ENCODE measurements around the gene PIEZO2.
"Not testable (repeated sequence)": the region's sequence is repeated elsewhere in the genome, so short reads cannot be mapped to it uniquely, and the experiment has no call there.

The PIEZO2 gene

DNA sequence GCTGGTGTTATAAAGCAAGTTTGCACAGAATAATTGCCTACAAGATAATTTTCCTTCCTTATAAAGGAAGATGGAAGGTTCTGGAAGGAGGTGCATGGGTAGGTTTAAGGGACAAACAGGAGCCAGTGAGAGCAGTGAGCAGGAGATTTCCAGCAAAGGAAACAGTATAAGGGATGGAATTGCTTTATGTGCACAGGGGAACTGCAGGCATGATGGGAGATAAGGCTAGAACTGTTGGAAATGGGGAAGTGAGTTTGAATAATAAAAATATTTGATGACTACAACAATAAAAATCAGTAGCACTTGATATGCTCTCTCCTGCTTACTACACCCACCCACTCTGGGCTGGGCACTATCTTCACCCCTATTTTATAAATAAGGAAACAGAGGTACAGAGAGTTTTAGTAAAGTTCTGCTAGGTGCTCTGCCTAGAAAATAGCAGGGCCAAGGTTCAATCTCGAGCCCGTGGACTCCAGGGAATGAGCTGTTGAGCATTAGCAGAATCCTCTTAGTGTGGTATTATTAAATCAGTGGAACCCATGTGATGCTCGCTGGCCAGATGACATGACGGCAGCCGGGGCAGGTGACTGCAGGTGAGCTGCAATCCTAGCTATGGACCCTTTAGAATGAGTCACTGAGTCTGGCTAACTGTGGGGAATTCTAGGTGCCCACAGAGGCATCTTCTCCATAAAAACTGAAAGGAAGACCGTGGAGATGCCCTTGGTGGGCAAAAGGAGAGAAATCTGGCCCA is 302.5 kb downstream of the PIEZO2 start:
- no peak overlapping the region for H3K4ac ChIP-seq (ENCODE audit: low read depth in 1 of 2, low read length in 2 of 2)
- no peak overlapping the region for H3K9ac ChIP-seq (ENCODE audit: low read length)
- no peak overlapping the region for H4K8ac ChIP-seq (ENCODE audit: low read length)
- H3K36me3 ChIP-seq (ENCODE audit: control insufficient read depth in 1 of 2, insufficient read depth in 2 of 2, low read depth in 1 of 2, low read length in 2 of 2): no peaks in the 10 kb centered on the region
- H2AK5ac ChIP-seq (ENCODE audit: low read length, severe bottlenecking): no peak overlapping the region
- peak overlapping the region; percentile 16 for H2BK15ac ChIP-seq (ENCODE audit: low read depth, poor library complexity, severe bottlenecking)
- no peak for DNase-seq
- H3K4me2 ChIP-seq (ENCODE audit: low read length, poor library complexity, severe bottlenecking): no peak overlapping the region
- no peak overlapping the region for H2AFZ ChIP-seq (ENCODE audit: low read depth, low read length)
- H3K4me1 ChIP-seq (ENCODE audit: control insufficient read depth, insufficient read depth, low read depth, low read length): no peaks in the 10 kb centered on the region
- H3K27ac ChIP-seq (ENCODE audit: low read length, poor library complexity, severe bottlenecking): no peak overlapping the region
- peaks cover 0 to 3% of the 10 kb centered on the region in 2 experiments for H3K27me3 ChIP-seq (ENCODE audit: control insufficient read depth in 1 of 2, insufficient read depth in 1 of 2, low read length in 2 of 2)
- no peak overlapping the region for H2BK5ac ChIP-seq (ENCODE audit: low read depth, low read length, poor library complexity, severe bottlenecking)
- H3K9me3 ChIP-seq (ENCODE audit: control insufficient read depth, low read length): no peaks in the 10 kb centered on the region
- H3K14ac ChIP-seq (ENCODE audit: low read length in 2 of 2): no peak overlapping the region
- no peak overlapping the region for H2BK12ac ChIP-seq (ENCODE audit: low read length in 2 of 2)
- no peak overlapping the region for H3K4me3 ChIP-seq (ENCODE audit: insufficient read depth in 1 of 2, low read depth in 1 of 2, low read length in 2 of 2)
- H3K23ac ChIP-seq (ENCODE audit: low read length in 2 of 2): no peak overlapping the region
- H2BK120ac ChIP-seq (ENCODE audit: low read depth, low read length): no peak overlapping the region
- no peaks in the 10 kb centered on the region for H3K79me1 ChIP-seq (replicated peaks; ENCODE audit: low read length, poor library complexity, severe bottlenecking)
- H4K91ac ChIP-seq (ENCODE audit: low read length): no peak overlapping the region
- no peak overlapping the region for H3K18ac ChIP-seq (ENCODE audit: low read depth in 1 of 2, low read length in 2 of 2)
- 96% methylated on average over 6 of the region's 6 CpGs for WGBS

GRCh38 chr18:10846035-10846434 is 303.3 kb downstream of the PIEZO2 start:
- not testable (repeated sequence) for H3K4me1 ChIP-seq (ENCODE audit: control insufficient read depth, insufficient read depth, low read depth, low read length); H3K4me2 ChIP-seq (ENCODE audit: low read length, poor library complexity, severe bottlenecking); H3K4me3 ChIP-seq (ENCODE audit: insufficient read depth in 1 of 2, low read depth in 1 of 2, low read length in 2 of 2); H2BK5ac ChIP-seq (ENCODE audit: low read depth, low read length, poor library complexity, severe bottlenecking); H2BK120ac ChIP-seq (ENCODE audit: low read depth, low read length); H2BK12ac ChIP-seq (ENCODE audit: low read length in 2 of 2); H2AK5ac ChIP-seq (ENCODE audit: low read length, severe bottlenecking); H3K18ac ChIP-seq (ENCODE audit: low read depth in 1 of 2, low read length in 2 of 2); H3K36me3 ChIP-seq (ENCODE audit: control insufficient read depth in 1 of 2, insufficient read depth in 2 of 2, low read depth in 1 of 2, low read length in 2 of 2); H4K8ac ChIP-seq (ENCODE audit: low read length); H3K9me3 ChIP-seq (ENCODE audit: control insufficient read depth, low read length); H3K27ac ChIP-seq (ENCODE audit: low read length, poor library complexity, severe bottlenecking); H3K23ac ChIP-seq (ENCODE audit: low read length in 2 of 2); H3K14ac ChIP-seq (ENCODE audit: low read length in 2 of 2); H3K79me1 ChIP-seq (replicated peaks; ENCODE audit: low read length, poor library complexity, severe bottlenecking); H2AFZ ChIP-seq (ENCODE audit: low read depth, low read length); DNase-seq; H3K9ac ChIP-seq (ENCODE audit: low read length); H2BK15ac ChIP-seq (ENCODE audit: low read depth, poor library complexity, severe bottlenecking); H3K27me3 ChIP-seq (ENCODE audit: control insufficient read depth in 1 of 2, insufficient read depth in 1 of 2, low read length in 2 of 2); H3K4ac ChIP-seq (ENCODE audit: low read depth in 1 of 2, low read length in 2 of 2); H4K91ac ChIP-seq (ENCODE audit: low read length)
- no CpG with 5 or more reads among the region's 2 CpGs for WGBS

DNA sequence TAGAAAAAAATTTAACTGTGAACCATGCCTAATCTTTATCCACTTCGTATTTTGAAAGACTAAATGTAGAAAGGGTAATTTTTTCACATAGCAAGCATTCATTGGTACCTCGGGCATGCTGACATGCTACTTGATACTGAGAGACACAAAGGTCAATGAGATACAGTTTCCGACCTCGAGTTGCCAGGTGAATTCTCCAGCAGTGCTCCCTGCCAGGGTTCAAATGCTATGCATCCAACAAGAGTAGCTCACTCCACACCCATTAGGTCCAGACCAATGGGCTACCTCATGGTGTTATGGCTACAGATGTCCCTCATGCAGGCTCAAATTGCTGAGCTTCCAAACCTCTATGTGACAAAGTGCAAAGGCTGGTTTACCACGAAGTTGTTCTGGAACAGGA is 305.8 kb downstream of the PIEZO2 start:
- Histone ChIP-seq H2BK15ac (ENCODE audit: low read depth, poor library complexity, severe bottlenecking) (no peak overlapping the region), H3K14ac (ENCODE audit: low read length in 2 of 2) (no peak overlapping the region), H2BK120ac (ENCODE audit: low read depth, low read length) (no peak overlapping the region), H4K8ac (ENCODE audit: low read length) (peak overlapping the region; percentile 55), H3K79me1 (replicated peaks; ENCODE audit: low read length, poor library complexity, severe bottlenecking) (no peaks in the 10 kb centered on the region), H2BK12ac (ENCODE audit: low read length in 2 of 2) (no peak overlapping the region), H3K4ac (ENCODE audit: low read depth in 1 of 2, low read length in 2 of 2) (no peak overlapping the region), H3K9ac (ENCODE audit: low read length) (no peak overlapping the region), H3K9me3 (ENCODE audit: control insufficient read depth, low read length) (no peaks in the 10 kb centered on the region), H2BK5ac (ENCODE audit: low read depth, low read length, poor library complexity, severe bottlenecking) (no peak overlapping the region), H3K36me3 (ENCODE audit: control insufficient read depth in 1 of 2, insufficient read depth in 2 of 2, low read depth in 1 of 2, low read length in 2 of 2) (no peaks in the 10 kb centered on the region), H3K4me3 (ENCODE audit: insufficient read depth in 1 of 2, low read depth in 1 of 2, low read length in 2 of 2) (no peak overlapping the region), H4K91ac (ENCODE audit: low read length) (no peak overlapping the region), H2AK5ac (ENCODE audit: low read length, severe bottlenecking) (no peak overlapping the region), H3K23ac (ENCODE audit: low read length in 2 of 2) (no peak overlapping the region), H3K4me2 (ENCODE audit: low read length, poor library complexity, severe bottlenecking) (no peak overlapping the region), H3K4me1 (ENCODE audit: control insufficient read depth, insufficient read depth, low read depth, low read length) (no peaks in the 10 kb centered on the region), H3K27ac (ENCODE audit: low read length, poor library complexity, severe bottlenecking) (no peak overlapping the region), H3K27me3 (ENCODE audit: control insufficient read depth in 1 of 2, insufficient read depth in 1 of 2, low read length in 2 of 2) (peaks cover 0 to 3% of the 10 kb centered on the region in 2 experiments), H2AFZ (ENCODE audit: low read depth, low read length) (no peak overlapping the region), H3K18ac (ENCODE audit: low read depth in 1 of 2, low read length in 2 of 2) (no peak overlapping the region)
- no peak for DNase-seq
- 95% methylated on average over 5 of the region's 5 CpGs for whole genome bisulfite sequencing

DNA sequence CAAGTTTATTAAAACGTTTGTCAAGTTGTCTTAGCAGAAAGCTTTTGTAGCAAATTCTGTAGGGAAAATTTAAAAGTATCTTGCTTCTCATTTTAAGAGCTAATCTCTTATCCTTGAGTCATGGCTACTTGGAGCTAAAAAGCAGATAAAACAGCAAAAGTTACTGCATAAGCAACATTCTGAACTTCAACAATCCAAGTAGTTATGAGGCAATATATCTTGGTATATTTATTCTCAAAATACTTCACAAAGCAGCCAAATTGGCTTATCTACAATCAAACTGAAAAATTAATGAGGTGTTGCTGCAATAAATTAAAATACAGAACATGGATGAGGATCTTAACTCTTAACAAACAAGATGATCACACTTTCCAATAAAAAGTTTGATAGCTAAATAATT is 306.5 kb downstream of the PIEZO2 start:
- Histone ChIP-seq H2BK5ac (ENCODE audit: low read depth, low read length, poor library complexity, severe bottlenecking) (no peak overlapping the region), H3K27ac (ENCODE audit: low read length, poor library complexity, severe bottlenecking) (no peak overlapping the region), H2AK5ac (ENCODE audit: low read length, severe bottlenecking) (no peak overlapping the region), H3K9ac (ENCODE audit: low read length) (no peak overlapping the region), H4K8ac (ENCODE audit: low read length) (no peak overlapping the region), H3K27me3 (ENCODE audit: control insufficient read depth in 1 of 2, insufficient read depth in 1 of 2, low read length in 2 of 2) (no peaks in the 10 kb centered on the region), H2AFZ (ENCODE audit: low read depth, low read length) (no peak overlapping the region), H2BK15ac (ENCODE audit: low read depth, poor library complexity, severe bottlenecking) (no peak overlapping the region), H3K4me1 (ENCODE audit: control insufficient read depth, insufficient read depth, low read depth, low read length) (no peaks in the 10 kb centered on the region), H2BK120ac (ENCODE audit: low read depth, low read length) (no peak overlapping the region), H2BK12ac (ENCODE audit: low read length in 2 of 2) (no peak overlapping the region), H3K9me3 (ENCODE audit: control insufficient read depth, low read length) (no peaks in the 10 kb centered on the region), H3K4me2 (ENCODE audit: low read length, poor library complexity, severe bottlenecking) (no peak overlapping the region), H4K91ac (ENCODE audit: low read length) (no peak overlapping the region), H3K4me3 (ENCODE audit: insufficient read depth in 1 of 2, low read depth in 1 of 2, low read length in 2 of 2) (no peak overlapping the region), H3K36me3 (ENCODE audit: control insufficient read depth in 1 of 2, insufficient read depth in 2 of 2, low read depth in 1 of 2, low read length in 2 of 2) (no peaks in the 10 kb centered on the region), H3K14ac (ENCODE audit: low read length in 2 of 2) (no peak overlapping the region), H3K23ac (ENCODE audit: low read length in 2 of 2) (no peak overlapping the region), H3K4ac (ENCODE audit: low read depth in 1 of 2, low read length in 2 of 2) (no peak overlapping the region), H3K18ac (ENCODE audit: low read depth in 1 of 2, low read length in 2 of 2) (no peak overlapping the region), H3K79me1 (replicated peaks; ENCODE audit: low read length, poor library complexity, severe bottlenecking) (no peaks in the 10 kb centered on the region)
- peak; percentile 54 for DNase-seq
- no CpG with 5 or more reads among the region's 1 CpG for WGBS

Measured in mesenchymal stem cell (in vitro differentiated cells and primary cell).